GM18861 (cell line): ENCODE results near the gene RHOBTB1.

Source experiments
- ATAC-seq: cut with Tn5 transposase; IDR thresholded peaks from one replicate; pipeline ENCODE4 v1.9.1; 2021; ENCODE audit not compliant: unreplicated experiment

RHOBTB1 gene

DNA sequence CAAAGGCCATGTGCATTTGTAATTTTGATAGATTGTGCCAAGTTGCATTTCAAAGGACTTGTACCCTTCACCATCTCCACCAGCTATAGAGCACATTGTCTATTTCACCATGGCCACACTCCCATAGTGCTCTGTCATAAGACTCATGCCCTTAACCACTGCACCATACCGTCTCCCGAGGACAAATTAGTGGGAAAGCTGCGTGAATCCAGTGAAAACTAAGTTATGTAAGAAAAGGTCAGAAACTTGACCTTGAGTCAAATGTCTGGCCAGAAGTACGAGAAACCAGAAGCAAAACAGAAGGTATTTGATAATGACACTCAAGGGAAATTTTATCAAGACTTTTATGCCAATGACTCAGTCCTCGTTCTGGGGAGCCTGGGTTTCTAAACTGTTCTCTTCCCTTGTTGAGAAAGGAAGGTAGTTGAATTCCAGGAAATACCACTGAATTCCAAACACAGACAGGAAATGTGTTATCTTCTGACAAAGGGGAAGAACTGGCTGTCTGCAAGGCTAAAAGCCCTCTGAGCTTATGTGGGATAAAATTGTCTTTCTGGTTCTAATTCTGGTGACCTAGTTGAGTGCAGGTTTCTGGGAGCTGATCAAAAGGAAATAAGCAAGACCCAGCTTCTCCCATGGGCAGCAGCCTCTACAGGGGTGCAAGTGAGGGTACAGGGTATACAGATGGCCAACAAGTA, 116.0 kb downstream of the RHOBTB1 start:
- ATAC-seq, result no peak

- ATAC-seq, result no peak
Observed at GRCh38 chr10:60825520-60825919, 118.5 kb downstream of the RHOBTB1 start.

- ATAC-seq, result no peak
Observed at GRCh38 chr10:60823324-60823723, 120.7 kb downstream of the RHOBTB1 start.

GRCh38 chr10:60822809-60823208, 121.2 kb downstream of the RHOBTB1 start:
- ATAC-seq, result no peak

GRCh38 chr10:60821656-60822055, 122.3 kb downstream of the RHOBTB1 start:
- no peak for ATAC-seq

GRCh38 chr10:60820093-60820754, 123.8 kb downstream of the RHOBTB1 start:
- peak; percentile 65 for ATAC-seq
